ENCODE data around the gene UACA.

DNA sequence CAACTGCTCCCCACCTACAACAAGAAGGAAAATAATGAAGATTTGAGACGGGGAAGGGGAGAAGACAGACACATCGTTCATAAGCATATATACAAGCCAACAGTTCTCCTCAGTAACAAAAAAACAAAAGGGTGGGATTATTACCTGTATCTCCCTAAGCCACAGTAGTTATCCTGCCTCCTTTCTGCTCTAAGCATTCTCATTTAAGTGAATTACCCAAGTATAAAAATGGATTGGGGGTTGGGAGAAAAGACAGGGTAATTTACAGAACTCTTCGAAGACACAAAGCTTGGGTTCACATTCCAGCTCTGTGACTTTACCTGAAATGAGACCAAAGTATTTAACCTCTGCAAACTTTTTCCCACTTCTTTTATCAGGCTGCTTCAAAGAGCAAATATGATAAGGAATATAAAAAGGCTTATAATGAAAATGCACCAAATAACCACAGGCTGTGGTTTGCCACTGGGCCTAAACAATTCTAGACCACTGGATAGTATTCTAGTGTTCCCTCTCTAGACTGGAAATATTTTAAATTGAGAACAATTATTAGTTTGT is 64.4 kb downstream of the UACA start:
- TF ChIP-seq, protein P1, sequence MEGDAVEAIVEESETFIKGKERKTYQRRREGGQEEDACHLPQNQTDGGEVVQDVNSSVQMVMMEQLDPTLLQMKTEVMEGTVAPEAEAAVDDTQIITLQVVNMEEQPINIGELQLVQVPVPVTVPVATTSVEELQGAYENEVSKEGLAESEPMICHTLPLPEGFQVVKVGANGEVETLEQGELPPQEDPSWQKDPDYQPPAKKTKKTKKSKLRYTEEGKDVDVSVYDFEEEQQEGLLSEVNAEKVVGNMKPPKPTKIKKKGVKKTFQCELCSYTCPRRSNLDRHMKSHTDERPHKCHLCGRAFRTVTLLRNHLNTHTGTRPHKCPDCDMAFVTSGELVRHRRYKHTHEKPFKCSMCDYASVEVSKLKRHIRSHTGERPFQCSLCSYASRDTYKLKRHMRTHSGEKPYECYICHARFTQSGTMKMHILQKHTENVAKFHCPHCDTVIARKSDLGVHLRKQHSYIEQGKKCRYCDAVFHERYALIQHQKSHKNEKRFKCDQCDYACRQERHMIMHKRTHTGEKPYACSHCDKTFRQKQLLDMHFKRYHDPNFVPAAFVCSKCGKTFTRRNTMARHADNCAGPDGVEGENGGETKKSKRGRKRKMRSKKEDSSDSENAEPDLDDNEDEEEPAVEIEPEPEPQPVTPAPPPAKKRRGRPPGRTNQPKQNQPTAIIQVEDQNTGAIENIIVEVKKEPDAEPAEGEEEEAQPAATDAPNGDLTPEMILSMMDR (optimal IDR thresholded peaks at IDR 0.05 in 1 of 3, IDR thresholded peaks at IDR 0.05 in 1 of 3, conservative IDR thresholded peaks at IDR 0.05 in 1 of 3; ENCODE audit: extremely low read depth in 1 of 3, insufficient read depth in 2 of 3, low read length in 3 of 3), result no peak
- no peak for TF ChIP-seq EZH2 (IDR thresholded peaks at IDR 0.05; ENCODE audit: low read length)
